ENCODE measurements around the gene SORCS2.

SORCS2 gene

GRCh38 chr4:7547368-7548040, 355.2 kb downstream of the SORCS2 start:
- no peak for DNase-seq (ENCODE audit: extremely low spot score)
- POLR2A ChIA-PET = no interaction called here

GRCh38 chr4:7549866-7550265, 357.5 kb downstream of the SORCS2 start:
- POLR2A ChIA-PET = no interaction called here

More at GRCh38 chr4:7547368-7548040, 355.2 kb downstream of the SORCS2 start:
- no peak for TF ChIP-seq CTCF (IDR thresholded peaks at IDR 0.05; ENCODE audit: control extremely low read depth, extremely low read depth, low read depth, missing control alignments)
- CTCF ChIA-PET = interaction anchor here (1.4 kb wide), 1 partner anchor 30 kb away, joined by 3 read pairs; no protein-coding TSS in a partner anchor

GRCh38 chr4:7552466-7552865, 360.1 kb downstream of the SORCS2 start:
- DNase-seq (ENCODE audit: extremely low spot score) = no peak
- no peak for TF ChIP-seq CTCF (IDR thresholded peaks at IDR 0.05; ENCODE audit: control extremely low read depth, extremely low read depth, low read depth, missing control alignments)
- ChIA-PET POLR2A (no interaction called here), CTCF (interaction anchor here (0.9 kb wide), 1 partner anchor 10 kb away, joined by 3 read pairs; no protein-coding TSS in a partner anchor)

More at GRCh38 chr4:7549866-7550265, 357.5 kb downstream of the SORCS2 start:
- CTCF ChIA-PET = no interaction called here
- TF ChIP-seq CTCF (IDR thresholded peaks at IDR 0.05; ENCODE audit: control extremely low read depth, extremely low read depth, low read depth, missing control alignments) = no peak
- DNase-seq (ENCODE audit: extremely low spot score) = no peak

- ChIA-PET POLR2A (no interaction called here), CTCF (interaction anchor here (0.9 to 1.0 kb wide), 2 partner anchors 9 kb away, joined by 3 read pairs; no protein-coding TSS in a partner anchor)
- TF ChIP-seq CTCF (IDR thresholded peaks at IDR 0.05; ENCODE audit: control extremely low read depth, extremely low read depth, low read depth, missing control alignments) = no peak
- no peak for DNase-seq (ENCODE audit: extremely low spot score)
These were observed 360.9 kb downstream of the SORCS2 start for GRCh38 chr4:7553280-7553679.

- ChIA-PET CTCF (no interaction called here), POLR2A (no interaction called here)
- TF ChIP-seq CTCF (IDR thresholded peaks at IDR 0.05; ENCODE audit: control extremely low read depth, extremely low read depth, low read depth, missing control alignments) = no peak
- DNase-seq (ENCODE audit: extremely low spot score) = no peak
These were observed 362.6 kb downstream of the SORCS2 start for GRCh38 chr4:7554905-7555304.

GRCh38 chr4:7556558-7556957, 364.2 kb downstream of the SORCS2 start:
- POLR2A ChIA-PET = no interaction called here
- no peak for TF ChIP-seq CTCF (IDR thresholded peaks at IDR 0.05; ENCODE audit: control extremely low read depth, extremely low read depth, low read depth, missing control alignments)
- no peak for DNase-seq (ENCODE audit: extremely low spot score)
- CTCF ChIA-PET = no interaction called here

All from GM10248 (cell line).